AG09319 (cell line): Measurements from ENCODE around the gene TLE1.

ENCODE experiments used
- DNase-seq: peaks from one replicate; pipeline ENCODE4 v3.0.0-alpha.2; 2010; ENCODE audit warnings: low read depth; ENCODE audit errors: extremely low read depth
- TF ChIP-seq, protein P1 (sequence below): IDR thresholded peaks from 2 replicates; pipeline ENCODE4 v1.5.1; 2011; ENCODE audit warnings: low read depth, mild to moderate bottlenecking, inconsistent platforms, low read length, moderate library complexity

TLE1 gene

DNA sequence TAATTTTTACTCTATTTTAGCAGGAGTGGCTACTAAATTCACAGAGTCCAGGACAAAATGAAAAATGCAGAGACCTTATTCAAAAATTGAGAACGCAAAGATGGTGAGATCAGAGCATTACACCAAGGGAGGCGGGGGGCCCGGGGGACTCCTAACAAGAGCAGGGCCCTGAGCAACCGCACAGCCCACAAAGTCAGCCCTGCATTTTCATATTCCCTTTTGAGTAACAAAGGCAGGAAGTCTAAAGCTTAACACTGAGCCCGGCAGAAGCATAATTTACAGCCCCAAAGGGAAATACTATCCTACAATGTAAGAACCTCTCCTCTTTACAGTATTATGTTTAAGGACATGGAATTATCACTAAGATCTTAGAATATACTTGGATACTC, 69.4 kb downstream of the TLE1 start:
- TF ChIP-seq, protein P1, sequence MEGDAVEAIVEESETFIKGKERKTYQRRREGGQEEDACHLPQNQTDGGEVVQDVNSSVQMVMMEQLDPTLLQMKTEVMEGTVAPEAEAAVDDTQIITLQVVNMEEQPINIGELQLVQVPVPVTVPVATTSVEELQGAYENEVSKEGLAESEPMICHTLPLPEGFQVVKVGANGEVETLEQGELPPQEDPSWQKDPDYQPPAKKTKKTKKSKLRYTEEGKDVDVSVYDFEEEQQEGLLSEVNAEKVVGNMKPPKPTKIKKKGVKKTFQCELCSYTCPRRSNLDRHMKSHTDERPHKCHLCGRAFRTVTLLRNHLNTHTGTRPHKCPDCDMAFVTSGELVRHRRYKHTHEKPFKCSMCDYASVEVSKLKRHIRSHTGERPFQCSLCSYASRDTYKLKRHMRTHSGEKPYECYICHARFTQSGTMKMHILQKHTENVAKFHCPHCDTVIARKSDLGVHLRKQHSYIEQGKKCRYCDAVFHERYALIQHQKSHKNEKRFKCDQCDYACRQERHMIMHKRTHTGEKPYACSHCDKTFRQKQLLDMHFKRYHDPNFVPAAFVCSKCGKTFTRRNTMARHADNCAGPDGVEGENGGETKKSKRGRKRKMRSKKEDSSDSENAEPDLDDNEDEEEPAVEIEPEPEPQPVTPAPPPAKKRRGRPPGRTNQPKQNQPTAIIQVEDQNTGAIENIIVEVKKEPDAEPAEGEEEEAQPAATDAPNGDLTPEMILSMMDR: no peak
- DNase-seq: no peak

GRCh38 chr9:81619353-81620001, 69.9 kb downstream of the TLE1 start:
- DNase-seq: peak; percentile 76
- TF ChIP-seq, protein P1: no peak; the same call in none of the 2 replicates

- DNase-seq: no peak
- TF ChIP-seq, protein P1: no peak
Measured at GRCh38 chr9:81618923-81619322, 70.4 kb downstream of the TLE1 start.

DNA sequence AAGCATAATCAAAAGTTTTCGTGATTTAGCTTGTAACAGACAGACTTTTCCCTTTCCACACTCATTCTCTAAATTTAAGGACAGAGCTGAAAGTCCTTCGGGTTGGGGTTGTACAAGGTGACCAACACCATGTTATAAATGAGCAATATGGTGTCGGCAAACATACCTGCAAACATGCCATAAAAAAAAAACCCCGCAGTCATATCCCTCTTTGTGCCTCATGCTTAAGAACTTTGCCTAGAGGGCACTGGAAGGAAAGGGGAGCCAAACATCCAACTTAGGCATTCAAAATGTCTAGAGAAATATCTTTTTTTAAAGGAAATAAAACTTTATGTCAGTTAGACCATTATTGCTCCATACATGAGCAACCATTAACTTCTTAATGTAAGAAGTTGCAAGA, 73.2 kb downstream of the TLE1 start:
- TF ChIP-seq, protein P1: no peak
- no peak for DNase-seq

GRCh38 chr9:81614335-81614734, 75.0 kb downstream of the TLE1 start:
- TF ChIP-seq, protein P1: no peak
- DNase-seq: no peak

GRCh38 chr9:81613002-81613812, 76.1 kb downstream of the TLE1 start:
- peak; percentile 91 for DNase-seq
- TF ChIP-seq, protein P1: no peak

- DNase-seq: no peak
- TF ChIP-seq, protein P1: no peak
Measured at GRCh38 chr9:81611664-81612063, 77.7 kb downstream of the TLE1 start.
